ENCODE measurements around the gene WDR31. TPM values are rescaled to one million over a fixed set of nuclear protein-coding genes. Genes with fewer than 3 reads are reported as not detected.

The WDR31 gene
- total RNA-seq, 4 donors from 2014 or later: 1.3 to 2.8 (median 2.1) TPM

DNA sequence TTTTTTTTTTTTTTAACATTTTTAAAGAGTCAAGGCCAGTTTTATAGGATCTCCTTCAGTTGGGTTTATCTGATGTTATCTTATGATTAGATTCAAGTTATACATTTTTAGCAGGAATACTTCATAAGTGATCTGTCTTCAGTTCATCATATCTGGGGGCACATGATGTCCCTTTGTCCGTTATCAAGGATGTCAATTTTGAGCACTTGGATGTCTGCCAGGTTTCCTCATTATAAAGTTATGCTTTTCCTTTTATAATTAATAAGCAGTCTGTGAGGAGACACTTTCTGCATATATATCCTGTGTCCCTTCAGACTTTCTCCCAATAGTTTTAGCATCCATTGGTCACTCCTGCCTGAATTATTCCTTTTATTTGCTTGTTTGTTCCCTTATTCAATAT, 24.9 kb upstream of the WDR31 start:
- H3K4me3 ChIP-seq: no peak overlapping the region
- TF ChIP-seq EP300 (IDR thresholded peaks at IDR 0.05): no peak
- TF ChIP-seq POLR2AphosphoS5 (IDR thresholded peaks at IDR 0.05): no peak
- TF ChIP-seq POLR2A (IDR thresholded peaks at IDR 0.05; ENCODE audit: low read depth): no peak
- TF ChIP-seq, protein P1, sequence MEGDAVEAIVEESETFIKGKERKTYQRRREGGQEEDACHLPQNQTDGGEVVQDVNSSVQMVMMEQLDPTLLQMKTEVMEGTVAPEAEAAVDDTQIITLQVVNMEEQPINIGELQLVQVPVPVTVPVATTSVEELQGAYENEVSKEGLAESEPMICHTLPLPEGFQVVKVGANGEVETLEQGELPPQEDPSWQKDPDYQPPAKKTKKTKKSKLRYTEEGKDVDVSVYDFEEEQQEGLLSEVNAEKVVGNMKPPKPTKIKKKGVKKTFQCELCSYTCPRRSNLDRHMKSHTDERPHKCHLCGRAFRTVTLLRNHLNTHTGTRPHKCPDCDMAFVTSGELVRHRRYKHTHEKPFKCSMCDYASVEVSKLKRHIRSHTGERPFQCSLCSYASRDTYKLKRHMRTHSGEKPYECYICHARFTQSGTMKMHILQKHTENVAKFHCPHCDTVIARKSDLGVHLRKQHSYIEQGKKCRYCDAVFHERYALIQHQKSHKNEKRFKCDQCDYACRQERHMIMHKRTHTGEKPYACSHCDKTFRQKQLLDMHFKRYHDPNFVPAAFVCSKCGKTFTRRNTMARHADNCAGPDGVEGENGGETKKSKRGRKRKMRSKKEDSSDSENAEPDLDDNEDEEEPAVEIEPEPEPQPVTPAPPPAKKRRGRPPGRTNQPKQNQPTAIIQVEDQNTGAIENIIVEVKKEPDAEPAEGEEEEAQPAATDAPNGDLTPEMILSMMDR (IDR thresholded peaks at IDR 0.05): no peak
- H3K36me3 ChIP-seq: no peaks in the 10 kb centered on the region
- H3K4me1 ChIP-seq: no peaks in the 10 kb centered on the region
- 48% methylated on average over 1 of the region's 1 CpG for WGBS
- intact Hi-C loops (cut with DNase I): no loop called here
- DNase-seq (ENCODE audit: extremely low spot score): no peak
- no peak overlapping the region for H3K27ac ChIP-seq (replicated peaks in 1 of 4)
- no peaks in the 10 kb centered on the region for H3K27me3 ChIP-seq
- H3K9me3 ChIP-seq: no peaks in the 10 kb centered on the region

DNA sequence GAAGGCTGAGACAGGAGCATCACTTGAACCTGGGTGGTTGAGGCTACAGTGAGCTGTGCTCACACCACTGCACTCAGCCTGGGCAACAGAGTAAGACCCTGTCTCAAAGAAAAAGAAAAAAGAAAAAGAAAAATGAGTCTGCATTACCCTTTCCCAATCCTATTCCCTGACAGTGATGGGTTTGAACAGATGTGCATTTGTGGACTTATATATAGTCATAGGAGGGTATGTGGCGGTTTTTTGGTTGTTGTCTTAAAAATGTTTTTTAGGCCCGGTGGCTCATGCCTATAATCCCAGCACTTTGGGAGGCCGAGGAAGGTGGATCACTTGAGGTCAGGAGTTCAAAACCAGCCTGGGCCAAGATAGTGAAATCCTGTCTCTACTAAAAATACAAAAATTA, 23.3 kb upstream of the WDR31 start:
- Histone ChIP-seq H3K4me3 (no peak overlapping the region), H3K27ac (replicated peaks in 1 of 4) (no peak overlapping the region), H3K27me3 (no peaks in the 10 kb centered on the region), H3K36me3 (no peaks in the 10 kb centered on the region), H3K9me3 (no peaks in the 10 kb centered on the region), H3K4me1 (no peaks in the 10 kb centered on the region)
- TF ChIP-seq EP300 (IDR thresholded peaks at IDR 0.05): no peak
- TF ChIP-seq POLR2AphosphoS5 (IDR thresholded peaks at IDR 0.05): no peak
- no peak for TF ChIP-seq POLR2A (IDR thresholded peaks at IDR 0.05; ENCODE audit: low read depth)
- TF ChIP-seq, protein P1 (IDR thresholded peaks at IDR 0.05): no peak
- WGBS: 93% methylated on average over 2 of the region's 3 CpGs
- no peak for DNase-seq (ENCODE audit: extremely low spot score)
- intact Hi-C loops (cut with DNase I): no loop called here

DNA sequence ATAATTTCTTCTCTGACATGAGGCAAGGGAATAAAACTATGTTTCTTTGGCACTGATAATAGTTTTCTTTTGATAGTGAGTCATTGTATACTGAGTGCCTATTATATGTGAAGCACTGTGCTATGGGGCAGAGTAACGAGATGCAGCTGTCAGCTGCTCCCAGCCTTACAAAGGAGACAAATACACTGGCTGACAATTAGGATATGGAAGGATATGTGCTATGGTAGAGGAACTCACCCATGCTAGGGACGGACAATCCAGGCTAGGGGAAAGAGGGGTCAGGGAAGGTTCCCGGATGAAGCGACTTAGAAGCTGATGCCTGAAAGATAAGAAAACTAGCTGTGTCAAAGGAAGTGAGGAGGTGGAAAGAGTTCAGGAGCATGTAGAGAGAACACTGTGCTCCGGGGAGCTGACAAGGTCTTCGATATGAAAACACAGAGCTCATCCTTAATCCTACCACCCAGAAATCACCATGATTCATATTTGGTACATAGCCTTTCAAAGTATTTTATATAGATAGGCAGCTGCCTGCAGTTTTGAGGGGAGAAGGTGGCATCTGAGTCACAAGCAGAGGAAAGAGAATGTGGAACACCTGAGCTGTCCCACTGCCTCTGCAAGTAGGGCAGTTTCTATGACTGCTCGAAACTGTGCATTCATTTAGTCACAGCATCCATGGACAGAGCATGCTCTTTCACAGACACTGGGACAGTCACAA, 21.4 kb upstream of the WDR31 start:
- Histone ChIP-seq H3K27ac (replicated peaks in 1 of 4) (no peak overlapping the region), H3K36me3 (no peaks in the 10 kb centered on the region), H3K4me1 (no peaks in the 10 kb centered on the region), H3K9me3 (no peaks in the 10 kb centered on the region), H3K27me3 (peaks cover 0 to 3% (median 0%) of the 10 kb centered on the region in 4 donors), H3K4me3 (no peak overlapping the region)
- WGBS: 49% methylated on average over 7 of the region's 7 CpGs
- TF ChIP-seq POLR2AphosphoS5 (IDR thresholded peaks at IDR 0.05) (no peak), EP300 (IDR thresholded peaks at IDR 0.05) (no peak), POLR2A (IDR thresholded peaks at IDR 0.05; ENCODE audit: low read depth) (no peak)
- TF ChIP-seq, protein P1 (IDR thresholded peaks at IDR 0.05): no peak
- intact Hi-C loops (cut with DNase I): no loop called here
- DNase-seq (ENCODE audit: extremely low spot score): no peak

DNA sequence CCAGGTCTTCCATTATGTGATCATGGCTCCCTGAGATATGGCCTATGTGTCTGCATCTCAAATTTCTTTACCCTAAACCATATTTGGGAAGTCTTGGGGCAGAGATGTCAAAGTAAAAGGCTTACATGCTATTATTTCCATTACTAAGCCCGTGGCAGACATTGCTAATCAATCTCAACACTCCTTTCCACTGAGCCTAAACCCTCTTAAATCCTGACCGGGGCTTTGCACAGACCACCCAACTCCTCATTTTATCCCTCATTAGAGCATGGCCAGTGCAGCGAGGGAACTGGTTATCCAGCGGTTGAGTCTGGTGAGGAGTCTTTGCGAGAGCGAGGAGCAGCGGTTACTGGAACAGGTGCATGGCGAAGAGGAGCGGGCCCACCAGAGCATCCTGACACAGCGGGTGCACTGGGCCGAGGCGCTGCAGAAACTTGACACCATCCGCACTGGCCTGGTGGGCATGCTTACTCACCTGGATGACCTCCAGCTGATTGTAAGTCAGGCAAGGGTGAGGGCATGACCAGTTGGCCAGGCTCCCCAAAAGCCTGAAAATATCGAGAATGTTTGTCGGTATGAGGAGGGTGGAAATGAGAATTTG, 20.3 kb upstream of the WDR31 start:
- intact Hi-C loops (cut with DNase I): no loop called here
- over 99% methylated on average over 13 of the region's 15 CpGs for WGBS

More for the DNA sequence above, 20.3 kb upstream of the WDR31 start:
- Histone ChIP-seq H3K4me1 (no peaks in the 10 kb centered on the region), H3K9me3 (no peaks in the 10 kb centered on the region), H3K36me3 (no peaks in the 10 kb centered on the region), H3K4me3 (no peak overlapping the region), H3K27me3 (peaks cover 0 to 9% (median 0%) of the 10 kb centered on the region in 4 donors), H3K27ac (replicated peaks in 1 of 4) (no peak overlapping the region)
- no peak for DNase-seq (ENCODE audit: extremely low spot score)
- no peak for TF ChIP-seq EP300 (IDR thresholded peaks at IDR 0.05)
- TF ChIP-seq, protein P1 (IDR thresholded peaks at IDR 0.05): no peak
- TF ChIP-seq POLR2AphosphoS5 (IDR thresholded peaks at IDR 0.05): no peak
